Measurements from ENCODE around the gene PSMD12. TPM values are rescaled to one million over a fixed set of nuclear protein-coding genes. Genes with fewer than 3 reads are reported as not detected.

Gene PSMD12
- polyA plus RNA-seq, 1 donor from 2014 or later: 24.1 TPM

Small RNA genes lying within 50 kb of the gene (small RNA-seq; reads per million reads assigned to genes)
- gene RF00019: 0 to 1.2 (median 0) reads per million in 3 experiments

Other genes with a start within 250 kb of the PSMD12 start
- gene HELZ, start 121.4 kb downstream of the PSMD12 start, polyA plus RNA-seq: 11.7 and 14.4 TPM in 2 replicates
- gene PITPNC1, start 10.7 kb upstream of the PSMD12 start, polyA plus RNA-seq: 15.3 and 18.8 TPM in 2 replicates

Measured in neural cell (in vitro differentiated cells).